NB4 (cell line): ENCODE measurements around the gene ZC3H12D.

Experiments used
- CTCF ChIP-seq: IDR thresholded peaks from one replicate; pipeline ENCODE4 v1.5.1; 2012; ENCODE audit warnings: low read depth, low read length
- POLR2A ChIP-seq: IDR thresholded peaks from 2 replicates; pipeline ENCODE4 v1.6.1; 2011; ENCODE audit warnings: mild to moderate bottlenecking; ENCODE audit not compliant: insufficient read length; ENCODE audit errors: extremely low read depth

GRCh38 chr6:149445573-149445972 is 39.2 kb downstream of the ZC3H12D start:
- TF ChIP-seq CTCF (no peak), POLR2A (no peak)
